GM12878 (cell line): ENCODE results near the gene LRIT2. TPM values are rescaled to one million over a fixed set of nuclear protein-coding genes. Genes with fewer than 3 reads are reported as not detected.

Experiments used
- ATAC-seq: fragments of 200-7000 bp; cut with Tn5 transposase; 3 replicates; pipeline ENCODE4 v1.9.1; 2020; ENCODE audit warnings: mild to moderate bottlenecking, moderate library complexity
- BruUV-seq: library from RNA; stranded (reverse); fragments of 400-500 nt; replicated peaks from 2 replicates; lab custom pipeline; 2021; lab: Mats Ljungman, UMichigan
- CTCF ChIA-PET: fragments of 300-600 bp; sonication (Branson Sonifier 250); formaldehyde crosslinking; extraction: SDS; loops from one replicate; lab custom pipeline; 2021; ENCODE audit warnings: inconsistent platforms; lab: Yijun Ruan, JAX
- POLR2A ChIA-PET: fragments of 350-600 bp; formaldehyde crosslinking; extraction: SDS; loops from one replicate; lab custom pipeline; 2021; ENCODE audit warnings: inconsistent platforms; lab: Charles Lee
- RAD21 ChIA-PET: fragments of 300-600 bp; sonication (Branson Sonifier 250); formaldehyde crosslinking; loops from one replicate; lab custom pipeline; 2023; ENCODE audit warnings: antibody characterized with exemption; ENCODE audit not compliant: unreplicated experiment; lab: Charles Lee
- SMC1A ChIA-PET: fragments of 300-600 bp; sonication (Branson Sonifier 250); formaldehyde crosslinking; loops from one replicate; lab custom pipeline; 2023; ENCODE audit not compliant: unreplicated experiment, uncharacterized antibody; lab: Charles Lee
- DNase-seq: peaks from one replicate; pipeline ENCODE4 v3.0.0-alpha.2; 2011; ENCODE audit warnings: low read depth, low spot score
- FAIRE-seq: peaks from 3 replicates; lab custom pipeline; 2011; peaks lifted over from hg19 to GRCh38; lab: Jason Lieb, UNC
- H2AFZ ChIP-seq: 2 replicates; pipeline ENCODE4 v1.6.0; 2011; ENCODE audit warnings: low read depth, low read length, control low read depth; ENCODE audit not compliant: control insufficient read depth
- H3K27ac ChIP-seq: 2 replicates; pipeline ENCODE4 v1.5.1; 2011; ENCODE audit warnings: control low read depth; ENCODE audit not compliant: control insufficient read depth, insufficient read depth
- H3K27me3 ChIP-seq, 2 experiments: replicated peaks in 1 of 2; 2 replicates each; pipeline versions ENCODE4 v1.6.0 to v1.6.1; 2011; ENCODE audit warnings: low read length in 1 of 2; ENCODE audit not compliant: control insufficient read depth in 2 of 2, insufficient read depth in 2 of 2
- H3K36me3 ChIP-seq, 2 experiments: 2 replicates each; pipeline ENCODE4 v1.5.1; 2011; ENCODE audit warnings: low read length in 1 of 2; ENCODE audit not compliant: control insufficient read depth in 2 of 2, insufficient read depth in 2 of 2
- H3K4me1 ChIP-seq: 2 replicates; pipeline ENCODE4 v1.6.1; 2011; ENCODE audit warnings: mild to moderate bottlenecking, low read length, moderate library complexity, mixed read lengths; ENCODE audit not compliant: control insufficient read depth, insufficient read depth
- H3K4me2 ChIP-seq: 2 replicates; pipeline ENCODE4 v1.6.0; 2011; ENCODE audit warnings: control low read depth; ENCODE audit not compliant: control insufficient read depth, insufficient read depth
- H3K4me3 ChIP-seq: fragments of 200-600 bp; sonication (generic); 2 replicates; pipeline ENCODE4 v1.5.1; 2016
- H3K79me2 ChIP-seq: 2 replicates; pipeline ENCODE4 v1.6.0; 2011; ENCODE audit warnings: low read length; ENCODE audit not compliant: control insufficient read depth, insufficient read depth
- H3K9ac ChIP-seq: 2 replicates; pipeline ENCODE4 v1.8.0; 2011; ENCODE audit warnings: low read length, control low read depth, mixed read lengths; ENCODE audit not compliant: control insufficient read depth, insufficient read depth
- H3K9me3 ChIP-seq: replicated peaks from 3 replicates; pipeline ENCODE4 v1.5.1; 2011; ENCODE audit warnings: mild to moderate bottlenecking, low read length; ENCODE audit not compliant: control insufficient read depth, insufficient read depth
- H4K20me1 ChIP-seq: 2 replicates; pipeline ENCODE4 v1.6.0; 2011; ENCODE audit not compliant: control insufficient read depth, insufficient read depth
- BHLHE40 ChIP-seq, 2 experiments: fragments of 450-650 bp in 1 of 2; IDR thresholded peaks; 2 replicates each; pipeline ENCODE4 v1.6.1; 2011 to 2017; ENCODE audit warnings: low read depth in 2 of 2, borderline replicate concordance in 1 of 2, improper control_type of control experiment in 1 of 2, low read length in 1 of 2, mild to moderate bottlenecking in 1 of 2
- FOS ChIP-seq: IDR thresholded peaks from 3 replicates; pipeline ENCODE4 v1.6.1; 2011; ENCODE audit warnings: borderline replicate concordance; ENCODE audit not compliant: insufficient read length; ENCODE audit errors: extremely low read depth
- GATAD2B ChIP-seq: fragments of 450-650 bp; conservative IDR thresholded peaks from 2 replicates; pipeline ENCODE4 v1.6.1; 2017; ENCODE audit warnings: low read depth, mild to moderate bottlenecking, moderate library complexity
- MTA2 ChIP-seq: fragments of 450-650 bp; IDR thresholded peaks from 2 replicates; pipeline ENCODE4 v1.6.1; 2016; ENCODE audit warnings: low read depth, mild to moderate bottlenecking, moderate library complexity
- SRF ChIP-seq, 2 experiments: IDR thresholded peaks; 2 replicates each; pipeline ENCODE4 v1.6.1; 2011; ENCODE audit warnings: low read depth in 2 of 2, low read length in 2 of 2, mild to moderate bottlenecking in 1 of 2, moderate library complexity in 1 of 2
- SUZ12 ChIP-seq: fragments of 200-600 bp; sonication (generic); IDR thresholded peaks from one replicate; pipeline ENCODE4 v1.6.1; 2018; ENCODE audit warnings: antibody characterized with exemption, mild to moderate bottlenecking; ENCODE audit not compliant: unreplicated experiment
- TARDBP ChIP-seq: IDR thresholded peaks from 2 replicates; pipeline ENCODE4 v1.6.1; 2016; ENCODE audit warnings: borderline replicate concordance
- TBL1XR1 ChIP-seq: IDR thresholded peaks from 2 replicates; pipeline ENCODE4 v1.6.1; 2012; ENCODE audit warnings: low read depth, low read length, improper control_type of control experiment
- ZNF24 ChIP-seq: fragments of 450-650 bp; IDR thresholded peaks from 2 replicates; pipeline ENCODE4 v1.6.1; 2017; ENCODE audit warnings: antibody characterized with exemption, mild to moderate bottlenecking
- ZNF687 ChIP-seq: fragments of 450-650 bp; IDR thresholded peaks from 2 replicates; pipeline ENCODE4 v1.6.1; 2017; ENCODE audit warnings: mild to moderate bottlenecking, moderate library complexity
- WGBS: methylation state at CpG from one replicate; pipeline ENCODE4 v1.1.6; 2016; ENCODE audit warnings: low lambda C conversion rate; ENCODE audit not compliant: insufficient replicate concordance, insufficient coverage; ENCODE audit errors: missing lambda C conversion rate; 5-methylcytosine and 5-hydroxymethylcytosine counted together
- in situ Hi-C: fragments of 300-500 bp; cut with MboI; formaldehyde crosslinking; loops from 9 replicates; pipeline ENCODE4 v1.14.3; 2018; ENCODE audit warnings: mixed read lengths
- intact Hi-C: fragments of 100-400 bp; cut with micrococcal nuclease; formaldehyde crosslinking; loops from one replicate; pipeline ENCODE4 v1.14.2; 2022; ENCODE audit not compliant: unreplicated experiment
- polyA plus RNA-seq, 11 experiments: library from polyadenylated mRNA; depleted of rRNA in 4 of 11; unstranded in 6 of 11; stranded (reverse) in 5 of 11; fragments of >200 nt; fragmentation: Nextera tagmentation in 4 of 11; fragmentation: Illumina TruSeq in 1 of 11; extraction: Ambion mirVana in 4 of 11; extraction: Trizol in 1 of 11; gene quantifications; 1 replicate in 1 of 11; 2 replicates in 10 of 11; pipeline versions ENCODE4 v1.2.1 to v1.2.3, GENCODE V29; 2011 to 2016; ENCODE audit warnings: inconsistent platforms in 2 of 11, missing spikeins in 2 of 11, low read depth in 1 of 11
- total RNA-seq, 4 experiments: library from RNA; depleted of rRNA in 3 of 4; stranded (reverse); fragments of >200 nt in 3 of 4; fragmentation: Illumina TruSeq in 1 of 4; extraction: Trizol in 1 of 4; gene quantifications; 2 replicates each; pipeline versions ENCODE4 v1.2.1 to v1.2.3, GENCODE V29; 2013 to 2021
- TF ChIP-seq, protein P1 (sequence below): fragments of 450-650 bp; IDR thresholded peaks from 2 replicates; pipeline ENCODE4 v1.6.1; 2017; ENCODE audit warnings: antibody characterized with exemption, mild to moderate bottlenecking, moderate library complexity
- TF ChIP-seq, protein P2 (sequence below): IDR thresholded peaks from 2 replicates; pipeline ENCODE4 v1.6.1; 2011; ENCODE audit warnings: mild to moderate bottlenecking, low read depth, low read length, moderate library complexity; ENCODE audit not compliant: insufficient replicate concordance

The LRIT2 gene
- total and polyA plus RNA-seq, 10 of the 15 experiments (the other 5 are each of a cell fraction or from before 2014, with no cell fraction given), result not detected

GRCh38 chr10:84208023-84208422 lies 17.3 kb downstream of the LRIT2 start:
- CTCF ChIA-PET, result interaction anchor here (0.5 to 28.3 kb wide), 6 partner anchors 50 to 182 kb away, joined by 3 to 788 read pairs (median 3); no protein-coding TSS in a partner anchor
- in situ Hi-C loops, result loop anchor here (10.0 kb wide), 1 partner anchor 63 kb away; no protein-coding TSS in a partner anchor
- Histone ChIP-seq H3K27ac (no peak overlapping the region), H3K9ac (no peak overlapping the region), H2AFZ (no peak overlapping the region), H3K79me2 (no peaks in the 10 kb centered on the region), H4K20me1 (no peaks in the 10 kb centered on the region), H3K27me3 (peaks cover 0 to 7% of the 10 kb centered on the region in 2 experiments), H3K9me3 (no peaks in the 10 kb centered on the region), H3K4me3 (no peak overlapping the region), H3K36me3 (no peaks in the 10 kb centered on the region), H3K4me1 (no peaks in the 10 kb centered on the region), H3K4me2 (no peak overlapping the region)
- no TSS peak for BruUV-seq
- SMC1A ChIA-PET, result interaction anchor here (0.9 to 15.0 kb wide), 3 partner anchors 41 to 60 kb away, joined by 3 to 155 read pairs (median 3); no protein-coding TSS in a partner anchor
- intact Hi-C loops, result loop anchor here (5.0 kb wide), 1 partner anchor 321 kb away; no protein-coding TSS in a partner anchor
- no peak for FAIRE-seq
- DNase-seq, result no peak
- ATAC-seq, result no peak
- WGBS, result 36% methylated on average over 10 of the region's 10 CpGs
- RAD21 ChIA-PET, result interaction anchor here (1.3 to 2.7 kb wide), 2 partner anchors 58 to 60 kb away, joined by 3 to 9 read pairs; no protein-coding TSS in a partner anchor
- POLR2A ChIA-PET, result no interaction called here
- no peak for TF ChIP-seq SUZ12
- no peak for TF ChIP-seq FOS
- no peak for TF ChIP-seq SRF (IDR thresholded peaks at IDR 0.05; ENCODE audit: low read depth in 2 of 2, low read length in 2 of 2)
- TF ChIP-seq TBL1XR1, result no peak
- no peak for TF ChIP-seq TARDBP
- TF ChIP-seq, protein P1, sequence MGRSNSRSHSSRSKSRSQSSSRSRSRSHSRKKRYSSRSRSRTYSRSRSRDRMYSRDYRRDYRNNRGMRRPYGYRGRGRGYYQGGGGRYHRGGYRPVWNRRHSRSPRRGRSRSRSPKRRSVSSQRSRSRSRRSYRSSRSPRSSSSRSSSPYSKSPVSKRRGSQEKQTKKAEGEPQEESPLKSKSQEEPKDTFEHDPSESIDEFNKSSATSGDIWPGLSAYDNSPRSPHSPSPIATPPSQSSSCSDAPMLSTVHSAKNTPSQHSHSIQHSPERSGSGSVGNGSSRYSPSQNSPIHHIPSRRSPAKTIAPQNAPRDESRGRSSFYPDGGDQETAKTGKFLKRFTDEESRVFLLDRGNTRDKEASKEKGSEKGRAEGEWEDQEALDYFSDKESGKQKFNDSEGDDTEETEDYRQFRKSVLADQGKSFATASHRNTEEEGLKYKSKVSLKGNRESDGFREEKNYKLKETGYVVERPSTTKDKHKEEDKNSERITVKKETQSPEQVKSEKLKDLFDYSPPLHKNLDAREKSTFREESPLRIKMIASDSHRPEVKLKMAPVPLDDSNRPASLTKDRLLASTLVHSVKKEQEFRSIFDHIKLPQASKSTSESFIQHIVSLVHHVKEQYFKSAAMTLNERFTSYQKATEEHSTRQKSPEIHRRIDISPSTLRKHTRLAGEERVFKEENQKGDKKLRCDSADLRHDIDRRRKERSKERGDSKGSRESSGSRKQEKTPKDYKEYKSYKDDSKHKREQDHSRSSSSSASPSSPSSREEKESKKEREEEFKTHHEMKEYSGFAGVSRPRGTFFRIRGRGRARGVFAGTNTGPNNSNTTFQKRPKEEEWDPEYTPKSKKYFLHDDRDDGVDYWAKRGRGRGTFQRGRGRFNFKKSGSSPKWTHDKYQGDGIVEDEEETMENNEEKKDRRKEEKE, result no peak
- TF ChIP-seq BHLHE40 (IDR thresholded peaks at IDR 0.05; ENCODE audit: borderline replicate concordance in 1 of 2, low read depth in 2 of 2, low read length in 1 of 2), result no peak
- TF ChIP-seq ZNF687, result no peak
- TF ChIP-seq ZNF24, result no peak
- TF ChIP-seq, protein P2, sequence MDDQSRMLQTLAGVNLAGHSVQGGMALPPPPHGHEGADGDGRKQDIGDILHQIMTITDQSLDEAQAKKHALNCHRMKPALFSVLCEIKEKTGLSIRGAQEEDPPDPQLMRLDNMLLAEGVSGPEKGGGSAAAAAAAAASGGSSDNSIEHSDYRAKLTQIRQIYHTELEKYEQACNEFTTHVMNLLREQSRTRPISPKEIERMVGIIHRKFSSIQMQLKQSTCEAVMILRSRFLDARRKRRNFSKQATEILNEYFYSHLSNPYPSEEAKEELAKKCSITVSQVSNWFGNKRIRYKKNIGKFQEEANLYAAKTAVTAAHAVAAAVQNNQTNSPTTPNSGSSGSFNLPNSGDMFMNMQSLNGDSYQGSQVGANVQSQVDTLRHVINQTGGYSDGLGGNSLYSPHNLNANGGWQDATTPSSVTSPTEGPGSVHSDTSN, result no peak
- TF ChIP-seq MTA2, result no peak
- TF ChIP-seq GATAD2B, result no peak
